ENCODE data around the gene MTRR.
A peak's percentile ranks its signal among the peaks of the same experiment; 100 is the strongest.

MTRR gene

GRCh38 chr5:7875151-7875550 lies 6.2 kb downstream of the MTRR start:
- ChIA-PET POLR2A (no interaction called here), CTCF (interaction anchor here (0.6 kb wide), 1 partner anchor 10 kb away, joined by 3 read pairs; no protein-coding TSS in a partner anchor)
- no peak for DNase-seq (ENCODE audit: extremely low spot score)
- TF ChIP-seq FOXK2 (IDR thresholded peaks at IDR 0.05) (no peak), CTBP1 (IDR thresholded peaks at IDR 0.05; ENCODE audit: borderline replicate concordance) (no peak), ELF4 (IDR thresholded peaks at IDR 0.05) (no peak), FOXA1 (IDR thresholded peaks at IDR 0.05) (no peak), SP1 (IDR thresholded peaks at IDR 0.05) (no peak), ARNT (IDR thresholded peaks at IDR 0.05) (no peak)

GRCh38 chr5:7876867-7877266 lies 7.9 kb downstream of the MTRR start:
- TF ChIP-seq TARDBP (IDR thresholded peaks at IDR 0.05) (no peak), ZNF384 (IDR thresholded peaks at IDR 0.05) (no peak), FOXK2 (IDR thresholded peaks at IDR 0.05) (no peak), HDGF (IDR thresholded peaks at IDR 0.05; ENCODE audit: borderline replicate concordance) (no peak), FOXM1 (IDR thresholded peaks at IDR 0.05; ENCODE audit: borderline replicate concordance) (no peak), BHLHE40 (IDR thresholded peaks at IDR 0.05; ENCODE audit: borderline replicate concordance) (no peak), LEF1 (IDR thresholded peaks at IDR 0.05; ENCODE audit: borderline replicate concordance) (no peak), L3MBTL2 (conservative IDR thresholded peaks at IDR 0.05) (no peak)
- ChIA-PET POLR2A (no interaction called here), CTCF (interaction anchor here (1.9 kb wide), 1 partner anchor 10 kb away, joined by 4 read pairs; no protein-coding TSS in a partner anchor)
- no peak for DNase-seq (ENCODE audit: extremely low spot score)

GRCh38 chr5:7877851-7878250 lies 8.9 kb downstream of the MTRR start:
- CTCF ChIA-PET, result no interaction called here

GRCh38 chr5:7878381-7878873 lies 9.5 kb downstream of the MTRR start:
- POLR2A ChIA-PET, result interaction anchor here (0.8 kb wide), 1 partner anchor 10 kb away, joined by 4 read pairs; the partner anchor contains the start of genes FASTKD3 and MTRR
- DNase-seq (ENCODE audit: extremely low spot score), result no peak

More at GRCh38 chr5:7877851-7878250, 8.9 kb downstream of the MTRR start:
- POLR2A ChIA-PET, result interaction anchor here (0.8 kb wide), 1 partner anchor 9 kb away, joined by 4 read pairs; the partner anchor contains the start of genes FASTKD3 and MTRR
- DNase-seq (ENCODE audit: extremely low spot score), result no peak
- TF ChIP-seq ARNT (IDR thresholded peaks at IDR 0.05) (no peak), NFRKB (IDR thresholded peaks at IDR 0.05) (no peak), CTBP1 (IDR thresholded peaks at IDR 0.05; ENCODE audit: borderline replicate concordance) (no peak), FOXK2 (IDR thresholded peaks at IDR 0.05) (no peak), TARDBP (IDR thresholded peaks at IDR 0.05) (no peak)

GRCh38 chr5:7881091-7881490 lies 12.1 kb downstream of the MTRR start:
- peak; percentile 14 for DNase-seq (ENCODE audit: extremely low spot score)
- POLR2A ChIA-PET, result interaction anchor here (1.2 kb wide), 1 partner anchor 12 kb away, joined by 5 read pairs; the partner anchor contains the start of genes FASTKD3 and MTRR
- CTCF ChIA-PET, result interaction anchor here (0.6 to 1.0 kb wide), 3 partner anchors 9 to 30 kb away, joined by 3 to 4 read pairs (median 4); no protein-coding TSS in a partner anchor

More at GRCh38 chr5:7878381-7878873, 9.5 kb downstream of the MTRR start:
- no peak for TF ChIP-seq TARDBP (IDR thresholded peaks at IDR 0.05)
- no peak for TF ChIP-seq FOXA1 (IDR thresholded peaks at IDR 0.05)
- no peak for TF ChIP-seq FOXK2 (IDR thresholded peaks at IDR 0.05)
- no peak for TF ChIP-seq L3MBTL2 (conservative IDR thresholded peaks at IDR 0.05)
- TF ChIP-seq ELF4 (IDR thresholded peaks at IDR 0.05), result no peak
- no peak for TF ChIP-seq HDGF (IDR thresholded peaks at IDR 0.05; ENCODE audit: borderline replicate concordance)
- no peak for TF ChIP-seq CTBP1 (IDR thresholded peaks at IDR 0.05; ENCODE audit: borderline replicate concordance)
- no peak for TF ChIP-seq ARNT (IDR thresholded peaks at IDR 0.05)
- TF ChIP-seq, protein P1, sequence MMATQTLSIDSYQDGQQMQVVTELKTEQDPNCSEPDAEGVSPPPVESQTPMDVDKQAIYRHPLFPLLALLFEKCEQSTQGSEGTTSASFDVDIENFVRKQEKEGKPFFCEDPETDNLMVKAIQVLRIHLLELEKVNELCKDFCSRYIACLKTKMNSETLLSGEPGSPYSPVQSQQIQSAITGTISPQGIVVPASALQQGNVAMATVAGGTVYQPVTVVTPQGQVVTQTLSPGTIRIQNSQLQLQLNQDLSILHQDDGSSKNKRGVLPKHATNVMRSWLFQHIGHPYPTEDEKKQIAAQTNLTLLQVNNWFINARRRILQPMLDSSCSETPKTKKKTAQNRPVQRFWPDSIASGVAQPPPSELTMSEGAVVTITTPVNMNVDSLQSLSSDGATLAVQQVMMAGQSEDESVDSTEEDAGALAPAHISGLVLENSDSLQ (IDR thresholded peaks at IDR 0.05), result no peak
- TF ChIP-seq SP1 (IDR thresholded peaks at IDR 0.05), result no peak
- CTCF ChIA-PET, result no interaction called here

GRCh38 chr5:7881816-7882215 lies 12.9 kb downstream of the MTRR start:
- POLR2A ChIA-PET, result interaction anchor here (1.0 kb wide), 1 partner anchor 13 kb away, joined by 4 read pairs; the partner anchor contains the start of genes FASTKD3 and MTRR
- DNase-seq (ENCODE audit: extremely low spot score), result no peak
- TF ChIP-seq CTBP1 (IDR thresholded peaks at IDR 0.05; ENCODE audit: borderline replicate concordance) (no peak), SP1 (IDR thresholded peaks at IDR 0.05) (no peak), L3MBTL2 (conservative IDR thresholded peaks at IDR 0.05) (no peak), FOXA1 (IDR thresholded peaks at IDR 0.05) (no peak), ARNT (IDR thresholded peaks at IDR 0.05) (no peak), LEF1 (IDR thresholded peaks at IDR 0.05; ENCODE audit: borderline replicate concordance) (no peak), FOXK2 (IDR thresholded peaks at IDR 0.05) (no peak), SUZ12 (IDR thresholded peaks at IDR 0.05) (no peak)
- CTCF ChIA-PET, result interaction anchor here (1.0 kb wide), 1 partner anchor 9 kb away, joined by 4 read pairs; no protein-coding TSS in a partner anchor

More at GRCh38 chr5:7881091-7881490, 12.1 kb downstream of the MTRR start:
- TF ChIP-seq NFRKB (IDR thresholded peaks at IDR 0.05) (no peak), ELF4 (IDR thresholded peaks at IDR 0.05) (no peak), CTBP1 (IDR thresholded peaks at IDR 0.05; ENCODE audit: borderline replicate concordance) (no peak), BHLHE40 (IDR thresholded peaks at IDR 0.05; ENCODE audit: borderline replicate concordance) (no peak), L3MBTL2 (conservative IDR thresholded peaks at IDR 0.05) (no peak), SP1 (IDR thresholded peaks at IDR 0.05) (no peak), FOXK2 (IDR thresholded peaks at IDR 0.05) (no peak), ZNF384 (IDR thresholded peaks at IDR 0.05) (no peak)
- TF ChIP-seq, protein P1 (IDR thresholded peaks at IDR 0.05), result no peak

DNA sequence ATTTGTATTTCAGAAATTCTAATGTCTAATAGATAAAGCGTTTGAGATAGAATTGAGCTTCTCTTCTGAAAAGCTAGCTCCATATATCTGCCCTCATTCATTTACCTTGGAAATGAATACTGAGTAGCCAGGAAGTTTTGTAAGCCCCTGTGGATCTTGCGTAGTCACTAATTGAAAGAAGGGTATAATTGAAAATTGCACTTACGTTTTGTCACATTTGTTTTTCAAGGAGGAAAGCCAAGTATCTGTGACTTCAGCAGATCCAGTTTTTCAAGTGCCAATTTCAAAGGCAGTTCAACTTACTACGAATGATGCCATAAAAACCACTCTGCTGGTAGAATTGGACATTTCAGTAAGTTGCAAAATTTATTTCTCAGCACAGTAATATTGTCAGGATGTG lies 14.0 kb downstream of the MTRR start:
- ChIA-PET CTCF (interaction anchor here (1.0 kb wide), 1 partner anchor 14 kb away, joined by 3 read pairs; the partner anchor contains the start of genes FASTKD3 and MTRR), POLR2A (interaction anchor here (1.0 kb wide), 1 partner anchor 14 kb away, joined by 4 read pairs; the partner anchor contains the start of genes FASTKD3 and MTRR)
- TF ChIP-seq SUZ12 (IDR thresholded peaks at IDR 0.05), result no peak
- TF ChIP-seq NFRKB (IDR thresholded peaks at IDR 0.05), result no peak
- TF ChIP-seq CTBP1 (IDR thresholded peaks at IDR 0.05; ENCODE audit: borderline replicate concordance), result no peak
- TF ChIP-seq, protein P1 (IDR thresholded peaks at IDR 0.05), result no peak
- no peak for TF ChIP-seq HDGF (IDR thresholded peaks at IDR 0.05; ENCODE audit: borderline replicate concordance)
- TF ChIP-seq FOXK2 (IDR thresholded peaks at IDR 0.05), result no peak
- TF ChIP-seq SP1 (IDR thresholded peaks at IDR 0.05), result no peak
- no peak for TF ChIP-seq L3MBTL2 (conservative IDR thresholded peaks at IDR 0.05)
- TF ChIP-seq TARDBP (IDR thresholded peaks at IDR 0.05), result no peak
- TF ChIP-seq ARNT (IDR thresholded peaks at IDR 0.05), result no peak
- TF ChIP-seq FOXA1 (IDR thresholded peaks at IDR 0.05), result no peak
- DNase-seq (ENCODE audit: extremely low spot score), result no peak

Data from HEK293T (cell line).